Measurements from ENCODE around the gene CCL14. TPM values are rescaled to one million over a fixed set of nuclear protein-coding genes. Genes with fewer than 3 reads are reported as not detected.

Gene CCL14
- total RNA-seq, 4 donors from 2014 or later = 4.2 to 19.5 (median 6.8) TPM

DNA sequence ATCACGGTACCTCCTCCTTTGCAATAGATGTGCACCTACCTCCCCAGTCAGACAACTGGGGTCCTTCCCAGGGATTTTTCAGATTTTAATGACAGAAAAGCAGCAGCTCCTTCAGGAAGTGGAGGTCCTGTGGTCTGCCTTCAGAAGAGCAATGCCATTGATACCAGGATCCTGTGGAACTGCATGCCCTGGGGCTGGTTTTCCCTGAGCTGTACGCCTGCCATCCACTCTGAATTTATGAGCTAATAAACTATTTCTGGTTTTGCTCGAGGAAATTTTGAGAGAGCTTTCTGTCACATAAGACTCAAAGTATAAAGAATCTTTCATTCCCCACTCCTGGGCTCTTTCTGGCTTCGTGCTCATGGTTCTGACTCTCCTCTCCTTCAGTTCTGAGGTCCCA, 41.2 kb upstream of the CCL14 start:
- in situ Hi-C loops (cut with MboI; ENCODE audit: low pct_ligation_motif_present in 1 of 4, low pct_unique_long_range_greater_than_20kb in 1 of 4, low sequenced_read_pairs in 3 of 4) (no loop called here), intact Hi-C loops (cut with DNase I; ENCODE audit: low total_unique reads) (no loop called here)
- no peak for DNase-seq
- H3K9me3 ChIP-seq = no peaks in the 10 kb centered on the region
- no peak overlapping the region for H3K27ac ChIP-seq
- H3K27me3 ChIP-seq = no peaks in the 10 kb centered on the region
- WGBS, 2 donors (ENCODE audit: low coverage in 1 of 2) = 34 to 42% methylated on average over 2 to 4 of the region's 4 CpGs
- H3K36me3 ChIP-seq = no peaks in the 10 kb centered on the region
- no peak overlapping the region for H3K4me3 ChIP-seq
- TF ChIP-seq POLR2AphosphoS5 (IDR thresholded peaks at IDR 0.05) (no peak), EP300 (IDR thresholded peaks at IDR 0.05; ENCODE audit: low read depth) (no peak), POLR2A (IDR thresholded peaks at IDR 0.05) (no peak)
- TF ChIP-seq, protein P1, sequence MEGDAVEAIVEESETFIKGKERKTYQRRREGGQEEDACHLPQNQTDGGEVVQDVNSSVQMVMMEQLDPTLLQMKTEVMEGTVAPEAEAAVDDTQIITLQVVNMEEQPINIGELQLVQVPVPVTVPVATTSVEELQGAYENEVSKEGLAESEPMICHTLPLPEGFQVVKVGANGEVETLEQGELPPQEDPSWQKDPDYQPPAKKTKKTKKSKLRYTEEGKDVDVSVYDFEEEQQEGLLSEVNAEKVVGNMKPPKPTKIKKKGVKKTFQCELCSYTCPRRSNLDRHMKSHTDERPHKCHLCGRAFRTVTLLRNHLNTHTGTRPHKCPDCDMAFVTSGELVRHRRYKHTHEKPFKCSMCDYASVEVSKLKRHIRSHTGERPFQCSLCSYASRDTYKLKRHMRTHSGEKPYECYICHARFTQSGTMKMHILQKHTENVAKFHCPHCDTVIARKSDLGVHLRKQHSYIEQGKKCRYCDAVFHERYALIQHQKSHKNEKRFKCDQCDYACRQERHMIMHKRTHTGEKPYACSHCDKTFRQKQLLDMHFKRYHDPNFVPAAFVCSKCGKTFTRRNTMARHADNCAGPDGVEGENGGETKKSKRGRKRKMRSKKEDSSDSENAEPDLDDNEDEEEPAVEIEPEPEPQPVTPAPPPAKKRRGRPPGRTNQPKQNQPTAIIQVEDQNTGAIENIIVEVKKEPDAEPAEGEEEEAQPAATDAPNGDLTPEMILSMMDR (IDR thresholded peaks at IDR 0.05) = no peak
- peaks cover 0 to 24% (median 14%) of the 10 kb centered on the region in 4 donors for H3K4me1 ChIP-seq

DNA sequence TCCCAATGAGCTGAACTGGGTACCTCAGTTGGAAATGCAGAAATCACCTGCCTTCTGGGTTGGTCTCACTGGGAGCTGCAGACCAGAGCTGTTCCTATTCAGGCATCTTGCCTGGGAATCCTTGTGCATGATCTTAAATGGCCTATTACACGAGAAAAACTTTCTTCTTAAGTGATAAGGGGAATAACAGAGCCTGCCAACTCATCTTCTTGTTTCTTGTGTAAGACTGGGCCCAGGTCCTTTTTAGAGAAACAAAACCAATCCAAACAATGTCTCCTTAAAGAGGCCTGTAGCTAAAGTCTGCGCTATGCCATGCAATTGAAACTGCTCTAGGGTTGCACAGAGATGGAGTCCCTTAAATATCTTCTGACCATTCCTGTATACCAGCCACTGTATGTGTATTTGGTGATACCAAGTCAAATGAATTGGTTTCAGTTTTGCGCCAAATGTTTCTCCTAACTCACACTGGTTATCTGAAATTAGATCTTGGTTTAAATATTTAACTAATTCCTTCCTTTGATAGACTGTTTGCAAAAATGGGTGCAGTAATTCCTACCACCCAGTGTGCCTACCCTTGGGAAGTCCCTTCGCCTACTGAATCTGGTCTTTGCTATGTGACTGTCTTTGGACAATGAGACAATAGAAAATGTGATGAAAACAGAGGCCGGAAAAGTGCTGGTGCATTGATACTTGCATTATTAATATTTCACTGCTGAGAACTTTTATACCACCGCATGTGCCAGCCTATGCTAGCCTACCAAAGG, 37.8 kb upstream of the CCL14 start:
- WGBS, 2 donors (ENCODE audit: low coverage in 1 of 2) = 90 to 97% methylated on average over 5 to 6 of the region's 6 CpGs
- TF ChIP-seq EP300 (IDR thresholded peaks at IDR 0.05; ENCODE audit: low read depth) (no peak), POLR2AphosphoS5 (IDR thresholded peaks at IDR 0.05) (no peak), POLR2A (IDR thresholded peaks at IDR 0.05) (no peak)
- TF ChIP-seq, protein P1 (IDR thresholded peaks at IDR 0.05) = no peak
- no peaks in the 10 kb centered on the region for H3K9me3 ChIP-seq
- no peak overlapping the region for H3K4me3 ChIP-seq
- H3K4me1 ChIP-seq = peaks cover 0 to 3% (median 2%) of the 10 kb centered on the region in 4 donors
- H3K27me3 ChIP-seq = no peaks in the 10 kb centered on the region
- H3K27ac ChIP-seq = no peak overlapping the region
- intact Hi-C loops (cut with DNase I; ENCODE audit: low total_unique reads) = no loop called here
- in situ Hi-C loops (cut with MboI; ENCODE audit: low pct_ligation_motif_present in 1 of 4, low pct_unique_long_range_greater_than_20kb in 1 of 4, low sequenced_read_pairs in 3 of 4) = no loop called here
- no peak for DNase-seq
- H3K36me3 ChIP-seq = no peaks in the 10 kb centered on the region

DNA sequence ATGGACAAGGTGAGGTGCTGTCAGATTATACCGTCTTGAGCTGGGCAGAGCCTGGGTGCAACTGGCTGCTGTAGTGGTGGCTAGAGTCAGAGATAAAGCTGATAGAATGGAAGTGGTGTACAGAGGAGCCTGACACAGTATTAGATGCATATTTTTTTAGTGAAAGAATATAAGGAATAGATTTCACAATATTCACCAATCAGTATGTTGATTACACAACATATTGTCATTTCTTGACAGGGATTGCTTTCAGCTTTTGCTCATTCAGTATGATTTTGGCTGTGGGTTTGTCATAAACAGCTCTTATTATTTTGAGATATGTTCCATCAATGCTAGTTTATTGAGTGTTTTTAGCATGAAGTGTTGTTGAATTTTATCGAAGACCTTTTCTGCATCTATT, 32.9 kb upstream of the CCL14 start:
- in situ Hi-C loops (cut with MboI; ENCODE audit: low pct_ligation_motif_present in 1 of 4, low pct_unique_long_range_greater_than_20kb in 1 of 4, low sequenced_read_pairs in 3 of 4) (no loop called here), intact Hi-C loops (cut with DNase I; ENCODE audit: low total_unique reads) (no loop called here)
- H3K36me3 ChIP-seq = no peaks in the 10 kb centered on the region
- no peaks in the 10 kb centered on the region for H3K9me3 ChIP-seq
- H3K4me1 ChIP-seq = no peaks in the 10 kb centered on the region
- TF ChIP-seq, protein P1 (IDR thresholded peaks at IDR 0.05) = no peak
- TF ChIP-seq POLR2AphosphoS5 (IDR thresholded peaks at IDR 0.05) (no peak), EP300 (IDR thresholded peaks at IDR 0.05; ENCODE audit: low read depth) (no peak), POLR2A (IDR thresholded peaks at IDR 0.05) (no peak)
- H3K4me3 ChIP-seq = no peak overlapping the region
- H3K27ac ChIP-seq = no peak overlapping the region
- 88 to 89% methylated on average over 2 of the region's 2 CpGs for WGBS, 2 donors (ENCODE audit: low coverage in 1 of 2)
- no peak for DNase-seq
- no peaks in the 10 kb centered on the region for H3K27me3 ChIP-seq

DNA sequence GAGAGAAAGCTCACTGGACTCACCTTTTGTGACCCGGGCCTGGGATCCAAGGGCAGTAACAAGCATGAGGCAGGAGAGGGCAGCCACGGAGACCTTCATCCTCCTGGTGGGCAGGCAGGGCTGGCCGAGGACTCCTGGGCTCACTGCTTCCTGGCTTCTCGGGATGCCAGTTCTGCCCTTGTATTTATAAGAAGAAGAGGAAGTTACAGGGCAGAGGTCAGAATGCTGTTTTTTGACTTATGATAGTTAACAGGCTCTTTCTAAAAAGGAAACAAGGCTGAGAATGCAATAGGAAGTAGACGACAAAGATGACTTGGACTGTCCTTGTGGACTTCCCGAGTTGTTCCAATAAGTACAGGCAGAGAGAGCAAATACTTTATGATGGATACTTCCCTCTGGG, 31.3 kb upstream of the CCL14 start, which contains the start of gene CCL23:
TSS of gene CCL23 (minus strand) at position 174 of the 400 bp plus-strand sequence. CDS start at position 99, 75 bp downstream.
- H3K27me3 ChIP-seq = no peaks in the 10 kb centered on the region
- WGBS, 2 donors (ENCODE audit: low coverage in 1 of 2) = 47 to 52% methylated on average over 3 to 6 of the region's 6 CpGs
- no peak within 1 kb of the TSS for H3K27ac ChIP-seq
- no peaks in the 10 kb centered on the region for H3K4me1 ChIP-seq
- H3K4me3 ChIP-seq = no peak within 1 kb of the TSS
- DNase-seq = no peak
- no peaks in the 10 kb centered on the region for H3K36me3 ChIP-seq
- in situ Hi-C loops (cut with MboI; ENCODE audit: low pct_ligation_motif_present in 1 of 4, low pct_unique_long_range_greater_than_20kb in 1 of 4, low sequenced_read_pairs in 3 of 4) (no loop called here), intact Hi-C loops (cut with DNase I; ENCODE audit: low total_unique reads) (no loop called here)
- TF ChIP-seq EP300 (IDR thresholded peaks at IDR 0.05; ENCODE audit: low read depth) (no peak), POLR2AphosphoS5 (IDR thresholded peaks at IDR 0.05) (no peak), POLR2A (IDR thresholded peaks at IDR 0.05) (no peak)
- TF ChIP-seq, protein P1 (IDR thresholded peaks at IDR 0.05) = no peak
- H3K9me3 ChIP-seq = no peaks in the 10 kb centered on the region
